LNCaP clone FGC (cell line): ENCODE data around the gene ELK3.

Experiments
- DNase-seq: peaks from one replicate; pipeline ENCODE4 v3.0.0-alpha.2; 2011; ENCODE audit warnings: low read depth
- H3K4me3 ChIP-seq: 2 replicates; pipeline ENCODE4 v1.5.1; 2011; ENCODE audit warnings: mild to moderate bottlenecking, low read depth, low read length, control low read depth
- TF ChIP-seq, protein P1 (sequence below): IDR thresholded peaks from 2 replicates; pipeline ENCODE4 v1.5.1; 2012; ENCODE audit warnings: mild to moderate bottlenecking; ENCODE audit not compliant: control insufficient read depth, insufficient read depth; ENCODE audit errors: extremely low read depth

ELK3 gene

DNA sequence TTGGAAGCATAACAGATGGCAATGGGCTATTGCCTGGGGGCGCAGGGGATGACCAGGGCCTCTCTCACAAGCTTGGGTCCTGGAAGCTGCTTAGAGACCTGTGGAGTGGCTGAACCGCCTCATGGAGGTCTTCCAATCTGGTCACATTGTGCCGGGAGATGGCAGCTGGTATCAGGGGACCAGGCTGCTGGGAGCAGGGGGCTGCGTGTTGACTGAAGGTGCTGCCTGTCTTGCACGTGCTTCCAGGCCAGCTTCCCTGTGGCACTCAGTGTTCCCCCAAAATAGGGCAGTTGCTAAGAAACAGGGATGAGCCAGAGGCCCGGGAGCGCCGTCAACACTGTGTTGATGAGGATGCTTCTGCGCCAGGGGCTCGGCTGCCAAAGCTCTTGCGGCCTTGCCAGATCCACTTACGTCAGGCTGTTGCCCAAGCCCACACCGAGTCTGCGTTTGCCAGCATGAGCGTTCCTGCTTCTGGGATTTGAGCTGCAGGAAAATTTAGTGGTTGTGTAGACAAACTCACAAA, 39.8 kb downstream of the ELK3 start:
- TF ChIP-seq, protein P1, sequence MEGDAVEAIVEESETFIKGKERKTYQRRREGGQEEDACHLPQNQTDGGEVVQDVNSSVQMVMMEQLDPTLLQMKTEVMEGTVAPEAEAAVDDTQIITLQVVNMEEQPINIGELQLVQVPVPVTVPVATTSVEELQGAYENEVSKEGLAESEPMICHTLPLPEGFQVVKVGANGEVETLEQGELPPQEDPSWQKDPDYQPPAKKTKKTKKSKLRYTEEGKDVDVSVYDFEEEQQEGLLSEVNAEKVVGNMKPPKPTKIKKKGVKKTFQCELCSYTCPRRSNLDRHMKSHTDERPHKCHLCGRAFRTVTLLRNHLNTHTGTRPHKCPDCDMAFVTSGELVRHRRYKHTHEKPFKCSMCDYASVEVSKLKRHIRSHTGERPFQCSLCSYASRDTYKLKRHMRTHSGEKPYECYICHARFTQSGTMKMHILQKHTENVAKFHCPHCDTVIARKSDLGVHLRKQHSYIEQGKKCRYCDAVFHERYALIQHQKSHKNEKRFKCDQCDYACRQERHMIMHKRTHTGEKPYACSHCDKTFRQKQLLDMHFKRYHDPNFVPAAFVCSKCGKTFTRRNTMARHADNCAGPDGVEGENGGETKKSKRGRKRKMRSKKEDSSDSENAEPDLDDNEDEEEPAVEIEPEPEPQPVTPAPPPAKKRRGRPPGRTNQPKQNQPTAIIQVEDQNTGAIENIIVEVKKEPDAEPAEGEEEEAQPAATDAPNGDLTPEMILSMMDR, result no peak
- DNase-seq, result no peak
- H3K4me3 ChIP-seq, result no peak overlapping the region

DNA sequence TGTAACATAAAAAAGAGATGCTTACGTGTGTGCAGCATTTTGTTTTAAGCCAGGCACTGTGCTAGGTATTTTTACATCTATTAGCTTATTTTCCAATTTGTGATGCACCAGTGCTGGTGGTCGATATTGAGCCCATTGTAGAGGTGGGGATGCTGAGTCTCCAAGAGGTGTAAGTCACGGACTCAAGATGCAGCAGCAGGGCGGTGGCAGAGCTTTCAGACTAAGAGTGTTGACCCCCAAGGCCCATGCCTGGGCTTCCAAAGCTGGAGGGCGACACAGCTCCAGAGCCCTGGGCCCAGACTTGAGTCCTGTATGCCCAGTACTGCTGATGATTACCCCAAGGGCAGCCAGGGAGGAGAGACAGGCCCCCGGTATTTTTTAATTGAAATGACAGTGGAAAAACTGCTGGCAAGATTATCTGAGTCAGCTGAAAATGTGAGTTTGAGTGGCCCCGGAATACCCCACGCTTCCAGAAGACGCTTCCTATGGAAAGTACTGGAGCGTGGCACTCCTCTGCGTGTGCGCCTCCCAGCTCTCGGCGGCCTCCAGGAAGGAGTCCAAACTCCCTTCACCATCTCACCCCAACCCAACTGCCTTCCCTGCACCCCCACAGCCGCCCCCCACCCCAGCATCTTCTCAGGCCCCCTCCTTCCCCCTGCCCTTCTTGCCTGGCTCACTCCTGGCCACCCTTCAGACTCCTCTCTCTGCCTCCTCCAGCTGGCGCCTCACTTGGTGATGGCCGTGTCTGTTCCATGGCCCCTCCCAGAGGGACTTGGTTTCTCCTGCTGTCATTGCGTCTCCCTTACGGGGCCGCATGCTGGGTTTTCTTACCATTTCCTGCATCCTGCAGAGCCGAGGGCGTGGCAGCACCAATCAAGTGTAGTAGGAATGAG, 40.7 kb downstream of the ELK3 start:
- TF ChIP-seq, protein P1, result no peak
- DNase-seq, result no peak

DNA sequence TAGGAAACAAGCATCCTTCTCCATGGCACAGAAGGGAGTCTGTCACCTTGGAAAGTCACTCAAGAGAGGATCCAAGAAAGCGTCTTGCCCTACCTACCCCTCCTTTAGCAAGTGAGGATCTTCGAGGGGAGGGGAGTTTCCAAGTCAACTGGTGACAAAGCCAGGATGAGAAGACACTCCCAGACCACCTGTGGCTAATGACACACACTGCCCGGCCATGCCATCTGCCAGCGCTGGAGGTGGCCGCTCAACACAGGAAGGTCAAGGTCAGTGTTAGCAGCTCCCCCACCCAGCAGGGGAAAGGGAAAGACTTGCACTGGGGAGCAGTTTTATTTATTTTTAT, 41.3 kb downstream of the ELK3 start:
- TF ChIP-seq, protein P1, result no peak
- no peak overlapping the region for H3K4me3 ChIP-seq
- DNase-seq, result no peak

More for the DNA sequence above, 40.7 kb downstream of the ELK3 start:
- H3K4me3 ChIP-seq, result no peak overlapping the region

DNA sequence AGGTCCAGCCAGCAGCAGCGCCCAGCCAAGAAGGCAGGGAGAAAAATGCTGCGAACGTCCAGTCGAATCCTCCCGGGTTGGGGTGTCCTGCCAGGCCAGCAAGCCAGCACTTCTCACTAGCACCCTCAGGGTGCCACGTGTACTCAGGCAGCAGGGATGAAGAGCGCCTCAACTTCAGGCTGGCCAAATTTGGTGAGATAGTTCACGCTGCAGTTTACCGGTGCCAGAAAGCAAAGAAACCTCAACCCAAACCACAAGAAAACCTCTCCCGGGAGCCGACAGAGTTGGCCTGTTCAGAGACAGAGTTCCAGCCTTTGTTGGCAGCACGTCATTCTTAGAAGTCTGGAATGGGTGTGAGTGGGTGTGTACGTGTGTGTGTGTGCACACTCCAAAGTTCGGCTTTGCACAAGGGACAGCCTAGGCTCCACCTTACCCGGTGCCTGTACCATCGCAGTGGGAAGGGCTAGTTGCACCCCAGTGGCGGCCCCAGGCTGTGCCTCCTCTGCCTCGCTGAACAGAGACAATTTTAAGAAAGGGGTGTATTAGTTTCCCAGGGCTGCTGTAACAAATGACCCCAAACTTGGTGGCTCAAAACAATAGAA, 42.1 kb downstream of the ELK3 start:
- TF ChIP-seq, protein P1, result no peak
- H3K4me3 ChIP-seq, result no peak overlapping the region
- DNase-seq, result no peak

DNA sequence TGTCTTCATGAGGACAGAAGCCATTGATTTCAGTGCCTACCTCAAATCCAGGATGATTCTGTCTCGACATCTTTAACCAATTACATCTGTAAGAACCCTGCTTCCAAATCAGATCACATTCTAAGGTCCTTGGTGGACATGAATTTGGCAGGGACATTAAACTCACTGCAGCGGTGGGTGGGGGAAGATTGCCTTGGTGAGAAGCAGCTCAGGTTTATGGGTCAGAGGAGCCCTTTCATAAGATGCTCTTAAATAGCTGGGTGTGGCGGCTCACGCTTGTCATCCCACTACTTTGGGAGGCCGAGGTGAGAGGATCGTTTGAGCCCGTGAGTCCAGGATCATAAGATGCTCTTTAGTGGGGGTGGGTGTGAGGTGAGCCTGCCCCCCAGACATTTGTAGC, 42.9 kb downstream of the ELK3 start:
- TF ChIP-seq, protein P1, result no peak
- H3K4me3 ChIP-seq, result no peak overlapping the region
- no peak for DNase-seq

DNA sequence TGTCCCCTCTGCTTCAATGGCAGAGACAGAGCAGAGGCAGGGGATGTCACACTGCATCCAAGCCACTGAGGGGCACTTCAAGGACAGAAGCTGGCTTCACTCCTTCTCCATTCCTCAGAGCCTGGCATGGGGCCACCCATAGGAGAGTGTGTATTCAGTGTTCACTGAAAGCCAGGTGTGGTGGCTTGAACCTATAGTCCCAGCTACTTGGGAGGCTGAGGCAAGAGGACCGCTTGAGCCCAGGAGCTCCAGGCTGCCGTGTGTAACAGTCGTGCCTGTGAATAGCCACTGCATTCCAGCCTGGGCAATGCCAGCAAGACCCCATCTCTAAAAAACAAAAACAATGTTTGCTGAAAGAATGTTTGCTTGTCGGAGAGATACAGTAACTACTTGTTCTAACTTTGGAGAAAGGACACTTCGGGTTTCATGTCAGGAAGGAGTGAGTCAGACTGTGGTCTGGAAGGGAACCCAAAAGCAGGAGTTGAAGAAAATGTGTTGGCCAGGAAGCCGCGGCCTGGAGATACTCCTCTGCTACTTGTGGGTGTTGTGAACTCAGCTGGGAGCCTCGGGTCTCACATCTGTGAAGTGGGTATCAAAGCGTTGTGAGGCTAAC, 43.4 kb downstream of the ELK3 start:
- TF ChIP-seq, protein P1, result no peak
- DNase-seq, result no peak
- H3K4me3 ChIP-seq, result no peak overlapping the region
